Measurements from ENCODE around the gene HACL1.

HACL1 gene

DNA sequence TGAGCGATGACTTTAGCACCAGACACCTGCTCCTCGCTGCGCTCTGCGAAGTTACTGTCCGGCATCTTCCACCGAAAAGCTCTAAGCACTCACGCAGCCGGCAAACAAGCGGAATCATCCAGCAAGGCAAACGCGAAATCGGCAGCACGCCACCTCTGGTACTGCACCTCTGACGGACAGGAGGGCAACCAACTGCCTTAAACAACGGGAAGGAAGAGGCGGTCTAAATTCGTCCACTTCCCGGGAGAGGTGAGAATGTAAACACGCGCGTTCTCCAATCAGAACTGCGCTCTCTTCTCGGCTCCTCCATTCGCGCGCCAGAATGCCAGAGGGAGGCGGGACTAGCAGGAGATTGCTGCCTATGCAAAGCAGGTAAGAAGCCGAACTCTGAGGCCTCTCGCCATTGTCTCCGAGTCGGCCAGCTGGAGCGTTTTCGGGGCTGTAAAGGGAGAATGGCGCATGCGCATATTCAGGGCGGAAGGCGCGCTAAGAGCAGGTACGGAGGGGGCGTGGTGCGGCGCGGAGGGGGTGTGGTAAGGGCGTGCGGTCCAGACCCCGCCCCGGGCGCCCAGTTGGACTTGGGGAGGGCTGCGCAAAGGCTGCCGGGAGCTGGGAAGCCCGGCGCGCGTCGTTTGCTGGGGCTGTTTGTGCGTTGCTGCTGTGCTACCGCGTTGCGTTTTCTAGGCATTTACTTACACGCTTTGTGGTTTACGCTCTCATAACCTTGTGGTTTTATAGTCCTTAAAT lies at the start of gene HACL1, which contains the start of gene BTD:
TSS of gene HACL1 (minus strand) at position 171 of the 747 bp plus-strand sequence. CDS start at position 65, 106 bp downstream.
TSS of gene BTD (plus strand) at position 347 of the 747 bp plus-strand sequence. CDS start 33,695 bp downstream, outside the sequence.
- H3K4me3 ChIP-seq (ENCODE audit: low read length in 2 of 2), result peak within 1 kb of the TSS; percentile 85 to 100
- peaks cover 6 to 15% of the 10 kb centered on the region in 2 donors for H3K36me3 ChIP-seq (ENCODE audit: control insufficient read depth in 2 of 2, insufficient read depth in 2 of 2, low read length in 2 of 2)
- peaks cover 14 to 15% of the 10 kb centered on the region in 2 donors for H3K4me1 ChIP-seq (ENCODE audit: control insufficient read depth in 2 of 2, insufficient read depth in 2 of 2, low read length in 2 of 2)
- peak within 1 kb of the TSS; percentile 88 to 92 for H3K27ac ChIP-seq (ENCODE audit: low read depth in 2 of 2, low read length in 2 of 2)
- H3K9ac ChIP-seq (ENCODE audit: low read depth in 1 of 2, low read length in 2 of 2), result peak within 1 kb of the TSS; percentile 65 to 87
- H3K27me3 ChIP-seq (ENCODE audit: control insufficient read depth in 2 of 2, insufficient read depth in 2 of 2, low read length in 2 of 2), result no peaks in the 10 kb centered on the region
- no peaks in the 10 kb centered on the region for H3K9me3 ChIP-seq (ENCODE audit: control insufficient read depth in 2 of 2, low read length in 2 of 2)

DNA sequence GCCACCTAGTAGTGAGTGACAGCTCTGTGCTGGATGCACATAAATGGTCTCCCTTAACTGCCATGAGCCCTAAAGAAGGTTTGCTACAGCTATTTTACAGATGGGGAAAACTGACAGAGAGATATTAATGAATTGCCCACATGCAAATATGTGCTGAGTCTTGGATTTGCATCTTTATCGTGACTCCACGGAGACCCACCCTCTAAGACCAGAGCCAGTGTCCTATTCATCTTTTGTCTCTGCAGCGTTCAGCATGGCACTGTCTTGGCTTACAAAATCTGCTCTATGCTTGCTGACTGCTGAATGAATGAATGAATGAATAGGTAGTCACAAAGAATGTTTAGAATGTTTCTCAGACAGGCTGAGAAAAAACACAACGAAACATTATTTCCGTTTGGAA lies 48.5 kb upstream of the HACL1 start:
- Histone ChIP-seq H3K4me3 (ENCODE audit: low read length in 2 of 2) (no peak overlapping the region), H3K27ac (ENCODE audit: low read depth in 2 of 2, low read length in 2 of 2) (no peak overlapping the region), H3K36me3 (ENCODE audit: control insufficient read depth in 2 of 2, insufficient read depth in 2 of 2, low read length in 2 of 2) (no peaks in the 10 kb centered on the region), H3K27me3 (ENCODE audit: control insufficient read depth in 2 of 2, insufficient read depth in 2 of 2, low read length in 2 of 2) (no peaks in the 10 kb centered on the region), H3K9me3 (ENCODE audit: control insufficient read depth in 2 of 2, low read length in 2 of 2) (no peaks in the 10 kb centered on the region), H3K4me1 (ENCODE audit: control insufficient read depth in 2 of 2, insufficient read depth in 2 of 2, low read length in 2 of 2) (peaks cover 0 to 5% of the 10 kb centered on the region in 2 donors), H3K9ac (ENCODE audit: low read depth in 1 of 2, low read length in 2 of 2) (no peak overlapping the region)

DNA sequence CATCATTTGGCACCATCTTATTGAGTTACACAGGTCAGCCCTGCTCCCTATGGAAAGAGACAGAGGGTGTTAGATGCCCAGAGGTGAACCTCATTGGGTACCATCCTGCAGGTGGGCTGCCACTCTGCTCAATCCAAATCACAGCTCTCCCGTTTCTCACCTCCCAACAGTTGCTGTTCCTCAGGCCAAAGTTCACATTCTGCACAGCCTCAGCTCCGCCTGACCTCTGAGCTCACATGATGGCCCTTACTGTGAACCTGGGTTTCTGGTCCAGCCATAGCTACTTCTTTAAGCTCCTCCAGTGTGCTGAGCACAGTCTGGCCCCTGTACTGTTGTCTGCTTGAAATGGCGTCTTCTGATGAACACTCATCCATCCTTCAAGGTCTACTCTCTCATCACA lies 48.0 kb upstream of the HACL1 start:
- Histone ChIP-seq H3K9ac (ENCODE audit: low read depth in 1 of 2, low read length in 2 of 2) (no peak overlapping the region), H3K4me3 (ENCODE audit: low read length in 2 of 2) (no peak overlapping the region), H3K36me3 (ENCODE audit: control insufficient read depth in 2 of 2, insufficient read depth in 2 of 2, low read length in 2 of 2) (no peaks in the 10 kb centered on the region), H3K27me3 (ENCODE audit: control insufficient read depth in 2 of 2, insufficient read depth in 2 of 2, low read length in 2 of 2) (no peaks in the 10 kb centered on the region), H3K9me3 (ENCODE audit: control insufficient read depth in 2 of 2, low read length in 2 of 2) (no peaks in the 10 kb centered on the region), H3K27ac (ENCODE audit: low read depth in 2 of 2, low read length in 2 of 2) (no peak overlapping the region), H3K4me1 (ENCODE audit: control insufficient read depth in 2 of 2, insufficient read depth in 2 of 2, low read length in 2 of 2) (peaks cover 0 to 5% of the 10 kb centered on the region in 2 donors)

DNA sequence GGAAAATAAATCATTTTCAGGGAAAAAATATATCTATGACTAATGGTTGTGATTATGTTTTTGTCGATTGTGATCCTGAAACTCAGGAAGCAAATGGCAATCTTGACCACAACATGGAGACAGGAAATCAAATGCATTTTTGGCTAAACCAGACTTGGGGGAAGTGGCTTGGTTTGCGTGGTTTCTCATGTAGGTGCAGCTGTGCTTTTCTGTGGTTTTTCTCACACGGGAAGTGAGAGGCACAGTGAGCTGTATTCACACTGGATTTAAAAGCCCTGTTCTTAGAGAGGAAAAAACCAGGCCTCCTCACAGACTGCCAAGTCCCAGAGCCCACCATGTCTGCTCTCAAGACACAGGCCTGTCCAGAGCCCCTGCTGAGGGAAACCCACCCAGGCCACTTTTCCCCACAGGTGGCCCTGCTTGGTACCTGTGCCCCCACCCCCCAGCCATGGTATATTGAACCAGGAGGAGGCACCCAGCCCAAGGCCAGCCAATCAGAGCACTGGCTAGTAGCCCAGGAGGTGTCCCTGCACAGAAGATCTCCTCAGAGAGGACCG lies 46.3 kb upstream of the HACL1 start:
- H3K36me3 ChIP-seq (ENCODE audit: control insufficient read depth in 2 of 2, insufficient read depth in 2 of 2, low read length in 2 of 2), result no peaks in the 10 kb centered on the region
- H3K9ac ChIP-seq (ENCODE audit: low read depth in 1 of 2, low read length in 2 of 2), result no peak overlapping the region
- peaks cover 0 to 5% of the 10 kb centered on the region in 2 donors for H3K4me1 ChIP-seq (ENCODE audit: control insufficient read depth in 2 of 2, insufficient read depth in 2 of 2, low read length in 2 of 2)
- peak overlapping the region; percentile 53 to 57 for H3K27ac ChIP-seq (ENCODE audit: low read depth in 2 of 2, low read length in 2 of 2)
- no peaks in the 10 kb centered on the region for H3K27me3 ChIP-seq (ENCODE audit: control insufficient read depth in 2 of 2, insufficient read depth in 2 of 2, low read length in 2 of 2)
- no peaks in the 10 kb centered on the region for H3K9me3 ChIP-seq (ENCODE audit: control insufficient read depth in 2 of 2, low read length in 2 of 2)
- no peak overlapping the region for H3K4me3 ChIP-seq (ENCODE audit: low read length in 2 of 2)

DNA sequence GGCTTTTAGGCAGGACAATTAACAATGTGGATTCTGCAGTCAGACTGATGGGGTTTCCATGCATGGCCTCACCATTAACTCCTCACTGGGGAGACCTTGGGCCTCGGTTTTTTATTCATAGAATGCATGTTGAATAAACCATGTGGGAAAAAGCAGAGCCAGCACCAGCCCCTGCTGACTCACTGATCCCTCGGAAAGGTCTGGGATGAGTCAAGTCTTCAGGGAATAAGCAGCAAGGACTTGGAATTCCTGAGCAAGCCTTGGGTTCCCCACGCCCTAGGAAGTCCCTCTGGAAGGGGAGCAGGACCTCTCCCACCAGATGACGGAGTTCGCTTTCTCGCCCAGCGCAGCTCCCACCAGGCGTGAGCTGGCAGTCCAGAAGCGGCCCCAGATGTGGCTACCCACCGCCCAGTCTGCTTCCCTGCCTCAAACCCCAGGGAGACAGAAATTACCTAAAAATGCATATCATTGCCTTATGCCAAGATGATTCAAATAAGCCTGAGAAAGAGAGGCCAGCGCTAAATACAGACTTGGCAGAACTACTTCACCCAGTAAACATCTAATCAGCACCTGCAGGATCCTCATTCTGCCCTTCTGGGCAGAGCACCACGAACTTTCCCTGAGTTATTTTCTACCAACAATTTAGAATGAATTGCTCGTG lies 45.6 kb upstream of the HACL1 start:
- H3K27ac ChIP-seq (ENCODE audit: low read depth in 2 of 2, low read length in 2 of 2), result peak overlapping the region; percentile 2 to 57
- peaks cover 0 to 5% of the 10 kb centered on the region in 2 donors for H3K4me1 ChIP-seq (ENCODE audit: control insufficient read depth in 2 of 2, insufficient read depth in 2 of 2, low read length in 2 of 2)
- no peaks in the 10 kb centered on the region for H3K36me3 ChIP-seq (ENCODE audit: control insufficient read depth in 2 of 2, insufficient read depth in 2 of 2, low read length in 2 of 2)
- no peak overlapping the region for H3K4me3 ChIP-seq (ENCODE audit: low read length in 2 of 2)
- H3K27me3 ChIP-seq (ENCODE audit: control insufficient read depth in 2 of 2, insufficient read depth in 2 of 2, low read length in 2 of 2), result no peaks in the 10 kb centered on the region
- H3K9ac ChIP-seq (ENCODE audit: low read depth in 1 of 2, low read length in 2 of 2), result no peak overlapping the region
- H3K9me3 ChIP-seq (ENCODE audit: control insufficient read depth in 2 of 2, low read length in 2 of 2), result no peaks in the 10 kb centered on the region

DNA sequence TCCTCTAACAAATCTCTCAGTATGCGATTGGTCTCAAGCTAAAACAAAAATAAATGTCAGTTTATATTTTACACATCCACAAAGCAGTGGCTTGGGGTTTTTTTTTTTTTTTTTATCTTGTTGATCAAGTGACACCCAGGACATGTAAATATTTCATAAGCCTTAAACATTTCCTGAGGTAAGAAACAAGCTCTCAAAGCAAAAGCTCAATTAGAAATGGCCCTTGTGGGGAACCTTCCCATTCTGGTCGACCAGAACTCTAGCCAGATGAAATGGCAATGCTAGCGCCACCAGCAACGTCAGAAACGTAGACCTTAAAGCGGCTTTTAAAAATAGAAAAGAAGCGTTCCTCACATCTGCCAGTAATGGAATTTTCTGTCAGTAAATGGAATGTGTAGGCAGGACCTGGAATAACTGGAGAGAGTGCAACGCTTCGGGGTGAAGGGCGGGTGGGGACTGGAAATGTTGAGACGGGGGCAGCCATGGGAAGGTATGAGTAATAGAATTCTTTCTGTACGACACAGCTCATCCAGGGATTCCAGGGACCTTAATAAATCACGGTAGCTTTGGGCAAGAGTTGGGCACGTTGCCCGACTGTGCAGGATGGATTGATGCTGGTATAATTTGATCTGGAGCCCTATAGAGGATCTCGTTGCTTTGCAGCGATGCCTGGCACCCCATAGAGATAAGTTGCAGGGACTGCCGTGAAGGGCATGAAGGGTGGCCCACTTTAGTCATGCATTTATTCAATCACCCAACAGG lies 44.6 kb upstream of the HACL1 start:
- Histone ChIP-seq H3K27me3 (ENCODE audit: control insufficient read depth in 2 of 2, insufficient read depth in 2 of 2, low read length in 2 of 2) (no peaks in the 10 kb centered on the region), H3K27ac (ENCODE audit: low read depth in 2 of 2, low read length in 2 of 2) (no peak overlapping the region)

DNA sequence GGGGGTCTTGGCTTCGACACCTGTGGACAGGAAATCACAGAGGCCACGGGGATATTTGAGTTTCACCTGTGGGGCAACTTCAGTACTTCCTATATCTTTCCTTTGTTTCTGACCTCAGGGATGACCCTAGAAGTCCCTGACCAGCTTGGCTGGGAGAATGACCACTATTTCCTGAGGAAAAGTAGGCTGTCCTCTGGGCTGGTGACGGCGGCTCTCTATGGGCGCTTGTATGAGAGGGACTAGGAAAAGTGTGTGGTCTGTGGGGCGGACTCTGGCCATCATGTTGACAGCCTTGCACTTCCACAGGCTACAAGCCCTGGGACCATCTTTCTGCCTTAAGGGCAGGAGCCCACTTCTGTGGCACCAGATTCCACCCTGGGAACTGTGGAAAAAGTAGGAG lies 43.9 kb upstream of the HACL1 start:
- no peaks in the 10 kb centered on the region for H3K9me3 ChIP-seq (ENCODE audit: control insufficient read depth in 2 of 2, low read length in 2 of 2)
- H3K27me3 ChIP-seq (ENCODE audit: control insufficient read depth in 2 of 2, insufficient read depth in 2 of 2, low read length in 2 of 2), result no peaks in the 10 kb centered on the region
- H3K4me1 ChIP-seq (ENCODE audit: control insufficient read depth in 2 of 2, insufficient read depth in 2 of 2, low read length in 2 of 2), result peaks cover 0 to 5% of the 10 kb centered on the region in 2 donors
- H3K36me3 ChIP-seq (ENCODE audit: control insufficient read depth in 2 of 2, insufficient read depth in 2 of 2, low read length in 2 of 2), result no peaks in the 10 kb centered on the region
- no peak overlapping the region for H3K4me3 ChIP-seq (ENCODE audit: low read length in 2 of 2)
- H3K27ac ChIP-seq (ENCODE audit: low read depth in 2 of 2, low read length in 2 of 2), result no peak overlapping the region
- no peak overlapping the region for H3K9ac ChIP-seq (ENCODE audit: low read depth in 1 of 2, low read length in 2 of 2)

More for the DNA sequence above, 44.6 kb upstream of the HACL1 start:
- no peak overlapping the region for H3K9ac ChIP-seq (ENCODE audit: low read depth in 1 of 2, low read length in 2 of 2)
- H3K4me3 ChIP-seq (ENCODE audit: low read length in 2 of 2), result no peak overlapping the region
- H3K36me3 ChIP-seq (ENCODE audit: control insufficient read depth in 2 of 2, insufficient read depth in 2 of 2, low read length in 2 of 2), result no peaks in the 10 kb centered on the region
- no peaks in the 10 kb centered on the region for H3K9me3 ChIP-seq (ENCODE audit: control insufficient read depth in 2 of 2, low read length in 2 of 2)
- peaks cover 0 to 5% of the 10 kb centered on the region in 2 donors for H3K4me1 ChIP-seq (ENCODE audit: control insufficient read depth in 2 of 2, insufficient read depth in 2 of 2, low read length in 2 of 2)

DNA sequence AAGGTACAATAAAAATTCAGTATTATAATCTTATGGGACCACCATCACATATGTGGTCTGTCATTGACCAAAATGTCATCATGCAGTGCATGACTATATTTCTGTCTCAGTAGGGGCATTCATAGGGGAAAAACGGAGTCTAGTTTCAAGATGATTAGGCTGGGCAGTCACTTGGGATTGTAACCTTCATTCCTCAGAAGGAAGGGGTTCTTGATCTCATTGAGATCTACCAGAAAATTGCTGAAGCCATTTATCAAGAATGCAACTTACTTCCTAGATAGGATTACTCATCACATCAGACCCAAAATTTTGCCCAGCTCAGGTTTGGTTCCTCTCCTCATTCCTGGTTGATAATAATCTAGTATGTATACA lies 37.5 kb upstream of the HACL1 start:
- Histone ChIP-seq H3K27me3 (ENCODE audit: control insufficient read depth in 2 of 2, insufficient read depth in 2 of 2, low read length in 2 of 2) (no peaks in the 10 kb centered on the region), H3K4me3 (ENCODE audit: low read length in 2 of 2) (no peak overlapping the region), H3K27ac (ENCODE audit: low read depth in 2 of 2, low read length in 2 of 2) (peak overlapping the region in 1 of 2 donors; percentile 11), H3K9ac (ENCODE audit: low read depth in 1 of 2, low read length in 2 of 2) (no peak overlapping the region), H3K4me1 (ENCODE audit: control insufficient read depth in 2 of 2, insufficient read depth in 2 of 2, low read length in 2 of 2) (no peaks in the 10 kb centered on the region), H3K36me3 (ENCODE audit: control insufficient read depth in 2 of 2, insufficient read depth in 2 of 2, low read length in 2 of 2) (no peaks in the 10 kb centered on the region), H3K9me3 (ENCODE audit: control insufficient read depth in 2 of 2, low read length in 2 of 2) (no peaks in the 10 kb centered on the region)

DNA sequence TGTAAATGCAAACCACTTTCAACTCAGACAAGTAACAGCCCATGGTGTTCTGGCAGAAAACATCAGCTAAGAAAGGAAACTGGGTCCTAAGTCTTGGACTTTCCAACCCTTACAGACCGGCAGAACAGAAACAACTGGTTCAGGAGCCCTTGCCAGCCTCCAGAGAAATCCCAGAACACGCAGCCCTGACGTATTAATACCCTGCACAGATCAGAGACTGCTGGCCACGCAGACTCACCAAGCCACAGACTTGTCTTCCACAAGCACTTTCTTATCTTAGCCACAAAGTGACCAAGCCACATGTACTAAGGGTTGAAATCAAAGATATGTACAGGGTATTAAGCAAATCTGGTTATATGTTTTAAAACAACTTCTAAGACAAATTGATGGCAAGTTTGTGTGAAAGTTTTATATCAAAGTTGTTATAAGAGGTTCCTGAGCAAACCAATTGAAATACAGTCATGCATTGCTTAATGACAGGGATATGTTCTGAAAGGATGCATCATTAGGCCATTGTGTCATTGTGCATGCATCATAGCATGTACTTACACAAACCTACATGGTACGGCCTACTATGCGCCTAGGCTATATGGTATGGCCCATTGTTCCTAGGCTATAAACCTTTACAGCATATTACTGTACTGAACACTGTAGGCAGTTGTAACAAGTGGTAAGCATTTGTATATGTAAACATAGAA lies 37.0 kb upstream of the HACL1 start:
- H3K9me3 ChIP-seq (ENCODE audit: control insufficient read depth in 2 of 2, low read length in 2 of 2), result no peaks in the 10 kb centered on the region
- no peaks in the 10 kb centered on the region for H3K4me1 ChIP-seq (ENCODE audit: control insufficient read depth in 2 of 2, insufficient read depth in 2 of 2, low read length in 2 of 2)
- H3K27me3 ChIP-seq (ENCODE audit: control insufficient read depth in 2 of 2, insufficient read depth in 2 of 2, low read length in 2 of 2), result no peaks in the 10 kb centered on the region
- no peak overlapping the region for H3K4me3 ChIP-seq (ENCODE audit: low read length in 2 of 2)
- H3K9ac ChIP-seq (ENCODE audit: low read depth in 1 of 2, low read length in 2 of 2), result no peak overlapping the region
- no peaks in the 10 kb centered on the region for H3K36me3 ChIP-seq (ENCODE audit: control insufficient read depth in 2 of 2, insufficient read depth in 2 of 2, low read length in 2 of 2)
- peak overlapping the region in 1 of 2 donors; percentile 11 for H3K27ac ChIP-seq (ENCODE audit: low read depth in 2 of 2, low read length in 2 of 2)

Data from mucosa of rectum (tissue), 2 donors.